H9 (cell line): ENCODE data around the gene SCFD1. TPM values are rescaled to one million over a fixed set of nuclear protein-coding genes. Genes with fewer than 3 reads are reported as not detected.

Experiments used
- DNase-seq: peaks from one replicate; pipeline ENCODE4 v3.0.0-alpha.2; 2017
- H2AFZ ChIP-seq: one replicate; pipeline ENCODE4 v1.6.1; 2013; ENCODE audit warnings: mild to moderate bottlenecking, low read length, control low read depth, moderate library complexity
- H2AK5ac ChIP-seq: 2 replicates; pipeline ENCODE4 v1.6.1; 2013; ENCODE audit warnings: low read length, control low read depth, mixed read lengths; ENCODE audit not compliant: insufficient read length
- H2BK120ac ChIP-seq: one replicate; pipeline ENCODE4 v1.6.1; 2013; ENCODE audit warnings: low read depth, mild to moderate bottlenecking, low read length, control low read depth, inconsistent platforms; ENCODE audit not compliant: poor library complexity, severe bottlenecking
- H2BK12ac ChIP-seq: 2 replicates; pipeline ENCODE4 v1.6.1; 2013; ENCODE audit warnings: low read length, control low read depth, mixed read lengths, low read depth; ENCODE audit not compliant: insufficient read length
- H2BK15ac ChIP-seq: 2 replicates; pipeline ENCODE4 v1.6.1; 2013; ENCODE audit warnings: low read depth, low read length, control low read depth
- H2BK20ac ChIP-seq: one replicate; pipeline ENCODE4 v1.6.1; 2013; ENCODE audit warnings: low read depth, mild to moderate bottlenecking, low read length, control low read depth, inconsistent platforms; ENCODE audit not compliant: poor library complexity, severe bottlenecking
- H2BK5ac ChIP-seq: 2 replicates; pipeline ENCODE4 v1.6.1; 2013; ENCODE audit warnings: low read length, control low read depth, mixed read lengths; ENCODE audit not compliant: insufficient read length
- H3K14ac ChIP-seq: 2 replicates; pipeline ENCODE4 v1.6.1; 2013; ENCODE audit warnings: low read length, control low read depth; ENCODE audit not compliant: insufficient read depth
- H3K18ac ChIP-seq: 2 replicates; pipeline ENCODE4 v1.6.1; 2013; ENCODE audit warnings: low read depth, mild to moderate bottlenecking, mixed read lengths, low read length, control low read depth; ENCODE audit not compliant: insufficient read length
- H3K23ac ChIP-seq: 2 replicates; pipeline ENCODE4 v1.6.1; 2013; ENCODE audit warnings: low read length, control low read depth, mixed read lengths, low read depth; ENCODE audit not compliant: insufficient read length
- H3K23me2 ChIP-seq: 2 replicates; pipeline ENCODE4 v1.6.1; 2013; ENCODE audit warnings: low read depth, mild to moderate bottlenecking, mixed read lengths, low read length, control low read depth; ENCODE audit not compliant: insufficient read length, poor library complexity, severe bottlenecking
- H3K27ac ChIP-seq: 2 replicates; pipeline ENCODE4 v1.5.1; 2013; ENCODE audit warnings: low read length, control low read depth, mixed read lengths, low read depth; ENCODE audit not compliant: insufficient read length
- H3K27me3 ChIP-seq: 2 replicates; pipeline ENCODE4 v1.6.1; 2013; ENCODE audit warnings: low read length, control low read depth, inconsistent platforms; ENCODE audit not compliant: insufficient read depth
- H3K4ac ChIP-seq: 2 replicates; pipeline ENCODE4 v1.6.1; 2013; ENCODE audit warnings: low read depth, mild to moderate bottlenecking, control low read depth, inconsistent platforms, low read length, moderate library complexity
- H3K4me1 ChIP-seq: 2 replicates; pipeline ENCODE4 v1.6.1; 2013; ENCODE audit warnings: low read length, control low read depth, inconsistent platforms; ENCODE audit not compliant: insufficient read depth
- H3K4me2 ChIP-seq: 2 replicates; pipeline ENCODE4 v1.6.1; 2013; ENCODE audit warnings: low read length, control low read depth, mixed read lengths; ENCODE audit not compliant: insufficient read length, insufficient read depth
- H3K56ac ChIP-seq: 2 replicates; pipeline ENCODE4 v1.6.1; 2013; ENCODE audit warnings: low read depth, mild to moderate bottlenecking, mixed read lengths, low read length, control low read depth; ENCODE audit not compliant: insufficient read length
- H3K79me1 ChIP-seq: 2 replicates; pipeline ENCODE4 v1.6.1; 2013; ENCODE audit warnings: low read depth, mild to moderate bottlenecking, moderate library complexity, low read length, control low read depth, inconsistent platforms; ENCODE audit not compliant: insufficient read depth, poor library complexity, severe bottlenecking
- H3K79me2 ChIP-seq: 2 replicates; pipeline ENCODE4 v1.6.1; 2013; ENCODE audit warnings: low read length, control low read depth, inconsistent platforms; ENCODE audit not compliant: insufficient read depth
- H3K9ac ChIP-seq: 2 replicates; pipeline ENCODE4 v1.6.1; 2013; ENCODE audit warnings: low read length, control low read depth, mixed read lengths; ENCODE audit not compliant: insufficient read length; ENCODE audit errors: extremely low read depth
- H3K9me3 ChIP-seq: one replicate; pipeline ENCODE4 v1.6.1; 2013; ENCODE audit warnings: low read depth, low read length, inconsistent platforms; ENCODE audit not compliant: control insufficient read depth
- H3T11ph ChIP-seq: one replicate; pipeline ENCODE4 v1.6.1; 2013; ENCODE audit warnings: mild to moderate bottlenecking, low read length, control low read depth, inconsistent platforms
- H4K20me1 ChIP-seq: one replicate; pipeline ENCODE4 v1.6.1; 2013; ENCODE audit not compliant: control insufficient read depth, insufficient read length, insufficient read depth
- H4K5ac ChIP-seq: 2 replicates; pipeline ENCODE4 v1.6.1; 2013; ENCODE audit warnings: low read depth, mild to moderate bottlenecking, mixed read lengths, low read length, control low read depth; ENCODE audit not compliant: insufficient read length
- H4K8ac ChIP-seq: replicated peaks from 2 replicates; pipeline ENCODE4 v1.6.1; 2013; ENCODE audit warnings: low read length, control low read depth, mixed read lengths, low read depth; ENCODE audit not compliant: insufficient read length
- H4K91ac ChIP-seq: 2 replicates; pipeline ENCODE4 v1.6.1; 2013; ENCODE audit warnings: low read depth, mild to moderate bottlenecking, moderate library complexity, mixed read lengths, low read length, control low read depth; ENCODE audit not compliant: insufficient read length
- H3K27ac Mint-ChIP-seq, 3 experiments: 2 replicates in 2 of 3; 3 replicates in 1 of 3; pipeline ENCODE4 v1.8.0; 2020 to 2021; ENCODE audit warnings: mixed read lengths in 3 of 3, mild to moderate bottlenecking in 1 of 3, moderate library complexity in 1 of 3
- H3K27me3 Mint-ChIP-seq: 2 replicates; pipeline ENCODE4 v1.8.0; 2021; ENCODE audit warnings: low read depth, mild to moderate bottlenecking, moderate library complexity, mixed read lengths
- H3K36me3 Mint-ChIP-seq, 3 experiments: 2 replicates in 2 of 3; 3 replicates in 1 of 3; pipeline ENCODE4 v1.8.0; 2020 to 2021; ENCODE audit warnings: low read depth in 3 of 3, mixed read lengths in 3 of 3; ENCODE audit not compliant: insufficient read depth in 1 of 3
- H3K4me1 Mint-ChIP-seq, 2 experiments: 2 replicates each; pipeline ENCODE4 v1.8.0; 2020; ENCODE audit warnings: mixed read lengths in 2 of 2
- H3K4me3 Mint-ChIP-seq, 2 experiments: 2 replicates in 1 of 2; 3 replicates in 1 of 2; pipeline ENCODE4 v1.8.0; 2020 to 2021; ENCODE audit warnings: mild to moderate bottlenecking in 2 of 2, mixed read lengths in 2 of 2, moderate library complexity in 1 of 2
- H3K9me3 Mint-ChIP-seq, 2 experiments: 2 replicates in 1 of 2; 3 replicates in 1 of 2; pipeline ENCODE4 v1.8.0; 2020; ENCODE audit warnings: mild to moderate bottlenecking in 2 of 2, mixed read lengths in 2 of 2, moderate library complexity in 1 of 2
- WGBS: extraction: QIAGEN DNeasy Blood & Tissue Kit; methylation state at CpG from one replicate; pipeline ENCODE4 v1.1.7; 2013; ENCODE audit warnings: missing lambda C conversion rate, low lambda C conversion rate, mixed read lengths; ENCODE audit not compliant: insufficient read length; ENCODE audit errors: extremely low coverage; 5-methylcytosine and 5-hydroxymethylcytosine counted together
- total RNA-seq: library from RNA; stranded (reverse); gene quantifications from 2 replicates; pipeline ENCODE4 v1.2.1, GENCODE V29; 2021
- TF ChIP-seq, protein P1 (sequence below): fragments of 200-600 bp; sonication (generic); conservative IDR thresholded peaks from 3 replicates; pipeline ENCODE4 v1.8.0; 2021; ENCODE audit warnings: antibody characterized with exemption, mild to moderate bottlenecking

Gene SCFD1
- total RNA-seq, 1 experiment from 2014 or later = 85.2 TPM

DNA sequence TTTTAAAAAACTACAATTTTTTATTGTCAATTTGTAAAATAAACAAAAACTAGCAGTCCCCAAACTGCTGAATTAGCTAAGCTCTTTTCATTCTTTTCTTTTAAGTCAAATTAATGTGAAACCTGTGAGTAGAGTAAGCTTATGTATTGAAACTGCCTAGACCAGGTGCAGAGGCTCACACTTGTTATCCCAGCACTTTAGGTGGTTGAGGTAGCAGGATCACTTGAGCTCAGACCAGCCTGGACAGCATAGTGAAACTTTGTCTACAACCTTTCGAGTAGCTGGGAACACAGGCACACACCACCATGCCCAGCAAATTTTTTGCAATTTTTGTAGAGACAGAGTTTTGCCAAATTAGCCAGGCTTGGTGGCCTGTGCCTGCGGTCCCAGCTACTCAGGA lies 26.4 kb downstream of the SCFD1 start:
- Histone ChIP-seq H3K79me1 (no peaks in the 10 kb centered on the region), H3T11ph (no peak overlapping the region), H3K23me2 (no peaks in the 10 kb centered on the region), H4K20me1 (no peaks in the 10 kb centered on the region), H3K4me1 (no peaks in the 10 kb centered on the region), H2BK20ac (no peak overlapping the region), H3K9me3 (no peaks in the 10 kb centered on the region), H3K14ac (no peak overlapping the region), H3K4me2 (no peak overlapping the region), H4K8ac (no peak overlapping the region), H3K9ac (no peak overlapping the region), H2AK5ac (no peak overlapping the region), H2BK15ac (no peak overlapping the region), H2BK5ac (no peak overlapping the region), H4K5ac (no peak overlapping the region), H3K27ac (no peak overlapping the region), H2BK12ac (no peak overlapping the region), H2BK120ac (no peak overlapping the region), H3K18ac (no peak overlapping the region), H3K23ac (no peak overlapping the region), H3K56ac (no peak overlapping the region), H3K4ac (no peak overlapping the region), H3K27me3 (no peaks in the 10 kb centered on the region), H4K91ac (no peak overlapping the region), H3K79me2 (no peaks in the 10 kb centered on the region), H2AFZ (no peak overlapping the region)
- DNase-seq = no peak
- Mint-ChIP-seq H3K9me3 (peaks cover 21 to 25% of the 10 kb centered on the region in 2 experiments), H3K27me3 (no peaks in the 10 kb centered on the region), H3K4me3 (no peak overlapping the region), H3K36me3 (peaks cover 32 to 72% (median 65%) of the 10 kb centered on the region in 3 experiments), H3K4me1 (no peaks in the 10 kb centered on the region), H3K27ac (no peak overlapping the region; a peak in 1 of 7 replicates)
- TF ChIP-seq, protein P1, sequence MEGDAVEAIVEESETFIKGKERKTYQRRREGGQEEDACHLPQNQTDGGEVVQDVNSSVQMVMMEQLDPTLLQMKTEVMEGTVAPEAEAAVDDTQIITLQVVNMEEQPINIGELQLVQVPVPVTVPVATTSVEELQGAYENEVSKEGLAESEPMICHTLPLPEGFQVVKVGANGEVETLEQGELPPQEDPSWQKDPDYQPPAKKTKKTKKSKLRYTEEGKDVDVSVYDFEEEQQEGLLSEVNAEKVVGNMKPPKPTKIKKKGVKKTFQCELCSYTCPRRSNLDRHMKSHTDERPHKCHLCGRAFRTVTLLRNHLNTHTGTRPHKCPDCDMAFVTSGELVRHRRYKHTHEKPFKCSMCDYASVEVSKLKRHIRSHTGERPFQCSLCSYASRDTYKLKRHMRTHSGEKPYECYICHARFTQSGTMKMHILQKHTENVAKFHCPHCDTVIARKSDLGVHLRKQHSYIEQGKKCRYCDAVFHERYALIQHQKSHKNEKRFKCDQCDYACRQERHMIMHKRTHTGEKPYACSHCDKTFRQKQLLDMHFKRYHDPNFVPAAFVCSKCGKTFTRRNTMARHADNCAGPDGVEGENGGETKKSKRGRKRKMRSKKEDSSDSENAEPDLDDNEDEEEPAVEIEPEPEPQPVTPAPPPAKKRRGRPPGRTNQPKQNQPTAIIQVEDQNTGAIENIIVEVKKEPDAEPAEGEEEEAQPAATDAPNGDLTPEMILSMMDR = no peak
- WGBS = no CpG with 5 or more reads among the region's 2 CpGs
